Glomerular endothelial cell (primary cell): ENCODE results near the gene HSPBP1. TPM values are rescaled to one million over a fixed set of nuclear protein-coding genes. Genes with fewer than 3 reads are reported as not detected.

ENCODE experiments used
- DNase-seq: peaks from one replicate; pipeline ENCODE4 v3.0.0-alpha.2; 2011; ENCODE audit warnings: low read depth, low spot score; ENCODE audit errors: extremely low read depth
- total RNA-seq: library from RNA; depleted of rRNA; stranded (reverse); fragments of >200 nt; gene quantifications from 2 replicates; pipeline ENCODE4 v1.2.3, GENCODE V29; 2015

The HSPBP1 gene
- total RNA-seq, 1 donor from 2014 or later, result 30.5 TPM

- no peak for DNase-seq
Measured at GRCh38 chr19:55277494-55277893, 2.4 kb downstream of the HSPBP1 start.

- DNase-seq, result no peak
Measured at GRCh38 chr19:55276720-55277430, 3.0 kb downstream of the HSPBP1 start.

GRCh38 chr19:55275851-55276719 is 3.8 kb downstream of the HSPBP1 start:
- DNase-seq, result no peak

GRCh38 chr19:55273978-55274707 is 5.8 kb downstream of the HSPBP1 start:
- no peak for DNase-seq

- no peak for DNase-seq
Measured at GRCh38 chr19:55272142-55272541, 7.8 kb downstream of the HSPBP1 start.

- no peak for DNase-seq
Measured at GRCh38 chr19:55270172-55270942, 9.6 kb downstream of the HSPBP1 start.

GRCh38 chr19:55269299-55269698 is 10.6 kb downstream of the HSPBP1 start:
- DNase-seq, result no peak

- DNase-seq, result no peak
Measured at GRCh38 chr19:55266840-55267239, 13.1 kb downstream of the HSPBP1 start.

- no peak for DNase-seq
Measured at GRCh38 chr19:55266404-55266803, 13.5 kb downstream of the HSPBP1 start.

- no peak for DNase-seq
Measured at GRCh38 chr19:55265723-55266386, 14.1 kb downstream of the HSPBP1 start.

- no peak for DNase-seq
Measured at GRCh38 chr19:55265173-55265572, 14.7 kb downstream of the HSPBP1 start.

- DNase-seq, result no peak
Measured at GRCh38 chr19:55264531-55264930, 15.4 kb downstream of the HSPBP1 start.

- DNase-seq, result no peak
Measured at GRCh38 chr19:55262359-55262758, 17.6 kb downstream of the HSPBP1 start.

- no peak for DNase-seq
Measured at GRCh38 chr19:55261671-55262126, 18.2 kb downstream of the HSPBP1 start.

- DNase-seq, result no peak
Measured at GRCh38 chr19:55259540-55260210, 20.2 kb downstream of the HSPBP1 start.

GRCh38 chr19:55258828-55259539 is 20.9 kb downstream of the HSPBP1 start, which contains the start of gene PPP6R1:
Gene PPP6R1, minus strand, starts transcription at chr19:55259017. Its CDS starts 11,914 bp downstream, at chr19:55247103.
- DNase-seq, result peak; percentile 98

- no peak for DNase-seq
Measured at GRCh38 chr19:55258476-55258827, 21.5 kb downstream of the HSPBP1 start.
